ENCODE measurements around the gene NFX1. TPM values are rescaled to one million over a fixed set of nuclear protein-coding genes. Genes with fewer than 3 reads are reported as not detected.

Gene NFX1
- total and polyA plus RNA-seq, 4 experiments from 2014 or later, result 21.2 to 64.7 (median 54.3) TPM

- Mint-ChIP-seq H3K27me3 (no peaks in the 10 kb centered on the region), H3K9me3 (peaks cover under 1 to 18% (median 9%) of the 10 kb centered on the region in 8 donors), H3K4me3 (no peak overlapping the region), H3K27ac (peak overlapping the region in 3 of 7 donors; percentile 6 to 57 (median 42)), H3K4me1 (peaks cover 0 to 6% (median 3%) of the 10 kb centered on the region in 4 donors), H3K36me3 (peaks cover 74 to 80% of the 10 kb centered on the region in 2 donors)
- CTCF ChIA-PET (ENCODE audit: partially characterized antibody), result no interaction called here
- no peak overlapping the region for H3K4me3 ChIP-seq (ENCODE audit: low read length in 2 of 2)
- H3K36me3 ChIP-seq (ENCODE audit: insufficient read depth, low read length), result peaks cover 52% of the 10 kb centered on the region
- H3K9me3 ChIP-seq (ENCODE audit: control insufficient read depth in 1 of 2, low read length in 2 of 2), result peaks cover 0 to 4% of the 10 kb centered on the region in 2 donors
- intact Hi-C loops (cut with micrococcal nuclease), result no loop called here
- no peaks in the 10 kb centered on the region for H3K27me3 ChIP-seq (ENCODE audit: insufficient read depth, low read length)
- H3K27ac ChIP-seq (ENCODE audit: low read depth, low read length), result no peak overlapping the region
- H3K4me1 ChIP-seq (ENCODE audit: insufficient read depth, low read length), result no peaks in the 10 kb centered on the region
- DNase-seq, result no peak
- POLR2A ChIA-PET (ENCODE audit: partially characterized antibody), result no interaction called here
Measured at GRCh38 chr9:33344145-33344544, 53.8 kb downstream of the NFX1 start.

- H3K36me3 Mint-ChIP-seq, result peaks cover 58 to 70% of the 10 kb centered on the region in 2 donors
- Histone ChIP-seq H3K27me3 (ENCODE audit: insufficient read depth, low read length) (no peaks in the 10 kb centered on the region), H3K9me3 (ENCODE audit: control insufficient read depth in 1 of 2, low read length in 2 of 2) (no peaks in the 10 kb centered on the region), H3K27ac (ENCODE audit: low read depth, low read length) (no peak overlapping the region), H3K4me1 (ENCODE audit: insufficient read depth, low read length) (no peaks in the 10 kb centered on the region), H3K4me3 (ENCODE audit: low read length in 2 of 2) (no peak overlapping the region), H3K36me3 (ENCODE audit: insufficient read depth, low read length) (peaks cover 37% of the 10 kb centered on the region)
- CTCF ChIA-PET (ENCODE audit: partially characterized antibody), result no interaction called here
- H3K27me3 Mint-ChIP-seq, result no peaks in the 10 kb centered on the region
- no peak for DNase-seq
- H3K4me1 Mint-ChIP-seq, result peaks cover 0 to 1% (median 0%) of the 10 kb centered on the region in 4 donors
- intact Hi-C loops (cut with micrococcal nuclease), result no loop called here
- POLR2A ChIA-PET (ENCODE audit: partially characterized antibody), result no interaction called here
- H3K27ac Mint-ChIP-seq, result peak overlapping the region in 3 of 7 donors; percentile 63 to 72 (median 70)
- no peaks in the 10 kb centered on the region for H3K9me3 Mint-ChIP-seq
- no peak overlapping the region for H3K4me3 Mint-ChIP-seq
Measured at GRCh38 chr9:33346564-33346963, 56.2 kb downstream of the NFX1 start.

DNA sequence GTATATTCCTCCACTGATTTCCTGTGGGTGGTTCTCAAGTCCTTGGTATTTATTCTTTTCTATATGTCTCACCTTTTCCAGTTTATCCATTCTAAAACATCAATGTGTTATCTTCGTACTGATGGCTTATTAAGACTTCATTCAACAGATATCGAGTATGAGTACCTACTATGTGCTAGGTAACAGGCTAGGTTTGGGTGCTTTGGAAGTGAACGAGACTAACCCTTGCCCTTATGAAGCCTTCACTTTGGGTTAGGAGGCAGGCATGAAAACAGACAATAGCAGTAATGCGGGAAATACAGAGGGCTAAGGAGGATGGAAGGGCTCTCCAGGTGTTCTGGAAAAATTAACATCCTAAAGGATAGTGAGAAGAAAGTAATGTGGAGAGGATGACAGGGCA lies 58.7 kb downstream of the NFX1 start:
- Mint-ChIP-seq H3K27ac (peak overlapping the region in 1 of 7 donors; percentile 11), H3K4me1 (peaks cover 0 to 1% (median 0%) of the 10 kb centered on the region in 4 donors), H3K4me3 (no peak overlapping the region), H3K27me3 (no peaks in the 10 kb centered on the region), H3K9me3 (no peaks in the 10 kb centered on the region), H3K36me3 (peaks cover 47 to 68% of the 10 kb centered on the region in 2 donors)
- Histone ChIP-seq H3K27ac (ENCODE audit: low read depth, low read length) (no peak overlapping the region), H3K4me3 (ENCODE audit: low read length in 2 of 2) (no peak overlapping the region), H3K4me1 (ENCODE audit: insufficient read depth, low read length) (no peaks in the 10 kb centered on the region), H3K9me3 (ENCODE audit: control insufficient read depth in 1 of 2, low read length in 2 of 2) (no peaks in the 10 kb centered on the region), H3K36me3 (ENCODE audit: insufficient read depth, low read length) (peaks cover 26% of the 10 kb centered on the region), H3K27me3 (ENCODE audit: insufficient read depth, low read length) (no peaks in the 10 kb centered on the region)
- ChIA-PET POLR2A (ENCODE audit: partially characterized antibody) (no interaction called here), CTCF (ENCODE audit: partially characterized antibody) (interaction anchor here (2.1 kb wide), 1 partner anchor 25 kb away, joined by 9 read pairs; no protein-coding TSS in a partner anchor)
- intact Hi-C loops (cut with micrococcal nuclease), result no loop called here
- no peak for DNase-seq

GRCh38 chr9:33349743-33350142 lies 59.4 kb downstream of the NFX1 start:
- intact Hi-C loops (cut with micrococcal nuclease), result no loop called here

DNA sequence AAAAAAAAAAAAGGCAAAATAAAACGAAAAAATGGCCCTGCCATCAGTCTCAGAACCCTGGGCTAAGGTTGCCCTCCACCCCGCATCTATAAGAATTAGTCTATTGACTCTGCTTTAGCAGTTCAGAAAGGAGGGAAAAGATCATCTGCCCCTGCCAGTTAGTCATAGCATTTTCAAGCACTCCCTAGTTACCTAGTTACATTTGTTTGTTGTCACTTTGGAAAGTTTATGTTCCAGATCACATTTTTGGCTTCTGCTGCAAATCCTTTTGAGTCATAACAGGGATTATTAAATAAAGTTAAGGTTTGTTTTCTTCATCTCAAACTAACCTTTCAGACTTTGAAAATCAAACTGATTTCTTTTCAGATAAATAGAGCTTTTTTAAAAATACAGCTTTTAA lies 60.0 kb downstream of the NFX1 start:
- ChIA-PET POLR2A (ENCODE audit: partially characterized antibody) (interaction anchor here (1.5 kb wide), 1 partner anchor 60 kb away, joined by 6 read pairs; the partner anchor contains the start of gene NFX1), CTCF (ENCODE audit: partially characterized antibody) (interaction anchor here (0.8 to 2.1 kb wide), 3 partner anchors 10 to 66 kb away, joined by 3 to 9 read pairs (median 4); no protein-coding TSS in a partner anchor)
- peaks cover 55 to 71% of the 10 kb centered on the region in 2 donors for H3K36me3 Mint-ChIP-seq
- H3K27ac ChIP-seq (ENCODE audit: low read depth, low read length), result no peak overlapping the region
- no peak for DNase-seq
- intact Hi-C loops (cut with micrococcal nuclease), result no loop called here
- peaks cover 0 to 3% (median 0%) of the 10 kb centered on the region in 4 donors for H3K4me1 Mint-ChIP-seq
- no peaks in the 10 kb centered on the region for H3K27me3 Mint-ChIP-seq
- no peaks in the 10 kb centered on the region for H3K27me3 ChIP-seq (ENCODE audit: insufficient read depth, low read length)
- H3K9me3 Mint-ChIP-seq, result no peaks in the 10 kb centered on the region
- H3K27ac Mint-ChIP-seq, result peak overlapping the region in 1 of 7 donors; percentile 50
- H3K9me3 ChIP-seq (ENCODE audit: control insufficient read depth in 1 of 2, low read length in 2 of 2), result no peaks in the 10 kb centered on the region
- no peak overlapping the region for H3K4me3 ChIP-seq (ENCODE audit: low read length in 2 of 2)
- H3K4me3 Mint-ChIP-seq, result no peak overlapping the region
- no peaks in the 10 kb centered on the region for H3K4me1 ChIP-seq (ENCODE audit: insufficient read depth, low read length)
- peaks cover 21% of the 10 kb centered on the region for H3K36me3 ChIP-seq (ENCODE audit: insufficient read depth, low read length)

More at GRCh38 chr9:33349743-33350142, 59.4 kb downstream of the NFX1 start:
- POLR2A ChIA-PET (ENCODE audit: partially characterized antibody), result interaction anchor here (0.6 kb wide), 1 partner anchor 35 kb away, joined by 3 read pairs; no protein-coding TSS in a partner anchor
- no peak for DNase-seq
- Histone ChIP-seq H3K4me1 (ENCODE audit: insufficient read depth, low read length) (no peaks in the 10 kb centered on the region), H3K9me3 (ENCODE audit: control insufficient read depth in 1 of 2, low read length in 2 of 2) (no peaks in the 10 kb centered on the region), H3K27me3 (ENCODE audit: insufficient read depth, low read length) (no peaks in the 10 kb centered on the region), H3K4me3 (ENCODE audit: low read length in 2 of 2) (no peak overlapping the region), H3K36me3 (ENCODE audit: insufficient read depth, low read length) (peaks cover 23% of the 10 kb centered on the region), H3K27ac (ENCODE audit: low read depth, low read length) (no peak overlapping the region)
- no peaks in the 10 kb centered on the region for H3K27me3 Mint-ChIP-seq
- H3K36me3 Mint-ChIP-seq, result peaks cover 50 to 71% of the 10 kb centered on the region in 2 donors
- H3K9me3 Mint-ChIP-seq, result no peaks in the 10 kb centered on the region
- peak overlapping the region in 1 of 7 donors; percentile 47 for H3K27ac Mint-ChIP-seq
- H3K4me3 Mint-ChIP-seq, result no peak overlapping the region
- H3K4me1 Mint-ChIP-seq, result peaks cover 0 to 1% (median 0%) of the 10 kb centered on the region in 4 donors
- CTCF ChIA-PET (ENCODE audit: partially characterized antibody), result interaction anchor here (2.1 kb wide), 1 partner anchor 25 kb away, joined by 9 read pairs; no protein-coding TSS in a partner anchor

DNA sequence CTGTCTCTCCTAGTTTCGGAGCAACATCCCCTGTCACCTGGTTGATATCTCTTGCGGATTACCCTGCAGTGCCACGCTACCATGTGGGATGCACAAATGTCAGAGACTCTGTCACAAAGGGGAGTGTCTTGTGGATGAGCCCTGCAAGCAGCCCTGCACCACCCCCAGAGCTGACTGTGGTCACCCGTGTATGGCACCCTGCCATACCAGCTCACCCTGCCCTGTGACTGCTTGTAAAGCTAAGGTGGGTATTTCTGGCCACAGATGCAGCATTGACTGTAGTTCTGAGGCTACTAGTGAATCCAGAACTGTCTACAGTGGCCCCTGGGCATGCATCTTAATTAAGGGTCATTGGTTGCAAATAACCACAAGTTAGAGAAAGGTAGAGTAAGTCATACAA lies 61.2 kb downstream of the NFX1 start:
- ChIA-PET POLR2A (ENCODE audit: partially characterized antibody) (interaction anchor here (1.5 kb wide), 1 partner anchor 62 kb away, joined by 6 read pairs; the partner anchor contains the start of gene NFX1), CTCF (ENCODE audit: partially characterized antibody) (interaction anchor here (1.1 kb wide), 1 partner anchor 64 kb away, joined by 3 read pairs; no protein-coding TSS in a partner anchor)
- peaks cover 55 to 70% of the 10 kb centered on the region in 2 donors for H3K36me3 Mint-ChIP-seq
- H3K4me3 Mint-ChIP-seq, result no peak overlapping the region
- no peaks in the 10 kb centered on the region for H3K27me3 Mint-ChIP-seq
- no peaks in the 10 kb centered on the region for H3K9me3 Mint-ChIP-seq
- Histone ChIP-seq H3K4me3 (ENCODE audit: low read length in 2 of 2) (no peak overlapping the region), H3K36me3 (ENCODE audit: insufficient read depth, low read length) (peaks cover 9% of the 10 kb centered on the region), H3K27me3 (ENCODE audit: insufficient read depth, low read length) (no peaks in the 10 kb centered on the region), H3K9me3 (ENCODE audit: control insufficient read depth in 1 of 2, low read length in 2 of 2) (no peaks in the 10 kb centered on the region), H3K27ac (ENCODE audit: low read depth, low read length) (no peak overlapping the region), H3K4me1 (ENCODE audit: insufficient read depth, low read length) (no peaks in the 10 kb centered on the region)
- intact Hi-C loops (cut with micrococcal nuclease), result no loop called here
- peak overlapping the region in 2 of 7 donors; percentile 27 to 76 for H3K27ac Mint-ChIP-seq
- H3K4me1 Mint-ChIP-seq, result peaks cover 0 to 3% (median 0%) of the 10 kb centered on the region in 4 donors
- DNase-seq, result no peak

- no peak overlapping the region for H3K27ac ChIP-seq (ENCODE audit: low read depth, low read length)
- no peaks in the 10 kb centered on the region for H3K27me3 Mint-ChIP-seq
- peaks cover 33 to 49% of the 10 kb centered on the region in 2 donors for H3K36me3 Mint-ChIP-seq
- ChIA-PET CTCF (ENCODE audit: partially characterized antibody) (interaction anchor here (1.6 to 1.9 kb wide), 2 partner anchors 20 to 112 kb away, joined by 6 to 7 read pairs; no protein-coding TSS in a partner anchor), POLR2A (ENCODE audit: partially characterized antibody) (no interaction called here)
- H3K4me1 ChIP-seq (ENCODE audit: insufficient read depth, low read length), result no peaks in the 10 kb centered on the region
- no peaks in the 10 kb centered on the region for H3K9me3 ChIP-seq (ENCODE audit: control insufficient read depth in 1 of 2, low read length in 2 of 2)
- intact Hi-C loops (cut with micrococcal nuclease), result no loop called here
- no peaks in the 10 kb centered on the region for H3K36me3 ChIP-seq (ENCODE audit: insufficient read depth, low read length)
- no peaks in the 10 kb centered on the region for H3K9me3 Mint-ChIP-seq
- H3K27me3 ChIP-seq (ENCODE audit: insufficient read depth, low read length), result no peaks in the 10 kb centered on the region
- peak in 1 of 5 donors; percentile 8 for DNase-seq
- H3K4me3 Mint-ChIP-seq, result no peak overlapping the region
- H3K4me1 Mint-ChIP-seq, result peaks cover 0 to 3% (median 0%) of the 10 kb centered on the region in 4 donors
- H3K27ac Mint-ChIP-seq, result peak overlapping the region in 4 of 7 donors; percentile 22 to 66 (median 59)
- no peak overlapping the region for H3K4me3 ChIP-seq (ENCODE audit: low read length in 2 of 2)
Measured at GRCh38 chr9:33354651-33355211, 64.4 kb downstream of the NFX1 start.

Data from CD4-positive, alpha-beta memory T cell (primary cell).